CD4-positive, alpha-beta T cell treated with Interleukin-2 at 100 ng/mL for 4 hours (primary cell): Measurements from ENCODE around the gene ADGRD2.

Experiments
- DNase-seq: peaks from one replicate; pipeline ENCODE4 v3.0.0-alpha.2; 2020; ENCODE audit warnings: low spot score

The ADGRD2 gene

GRCh38 chr9:124456341-124457078, 6.3 kb downstream of the ADGRD2 start:
- no peak for DNase-seq

- no peak for DNase-seq
Measured at GRCh38 chr9:124457079-124457886, 7.0 kb downstream of the ADGRD2 start.

GRCh38 chr9:124457887-124458431, 7.7 kb downstream of the ADGRD2 start:
- no peak for DNase-seq

GRCh38 chr9:124458441-124458840, 8.2 kb downstream of the ADGRD2 start:
- DNase-seq = no peak

- no peak for DNase-seq
Measured at GRCh38 chr9:124462739-124463138, 12.5 kb downstream of the ADGRD2 start.

GRCh38 chr9:124465736-124466135, 15.5 kb downstream of the ADGRD2 start:
- no peak for DNase-seq

GRCh38 chr9:124467410-124468060, 17.3 kb downstream of the ADGRD2 start:
- DNase-seq = no peak

GRCh38 chr9:124468061-124468740, 17.9 kb downstream of the ADGRD2 start:
- DNase-seq = no peak

GRCh38 chr9:124469011-124469832, 19.0 kb downstream of the ADGRD2 start:
- no peak for DNase-seq

- no peak for DNase-seq
Measured at GRCh38 chr9:124470306-124470705, 20.1 kb downstream of the ADGRD2 start.

- DNase-seq = no peak
Measured at GRCh38 chr9:124470726-124471125, 20.5 kb downstream of the ADGRD2 start.

- no peak for DNase-seq
Measured at GRCh38 chr9:124471761-124472160, 21.5 kb downstream of the ADGRD2 start.

GRCh38 chr9:124472770-124473169, 22.5 kb downstream of the ADGRD2 start:
- no peak for DNase-seq

GRCh38 chr9:124473310-124473709, 23.1 kb downstream of the ADGRD2 start:
- no peak for DNase-seq

- DNase-seq = no peak
Measured at GRCh38 chr9:124474151-124474550, 23.9 kb downstream of the ADGRD2 start.

- DNase-seq = no peak
Measured at GRCh38 chr9:124475158-124475867, 25.1 kb downstream of the ADGRD2 start.

- DNase-seq = no peak
Measured at GRCh38 chr9:124475868-124476690, 25.8 kb downstream of the ADGRD2 start.

GRCh38 chr9:124477211-124477647, 27.0 kb downstream of the ADGRD2 start:
- no peak for DNase-seq

- no peak for DNase-seq
Measured at GRCh38 chr9:124477648-124478285, 27.5 kb downstream of the ADGRD2 start.
